ENCODE measurements around the gene LSAMP. TPM values are rescaled to one million over a fixed set of nuclear protein-coding genes. Genes with fewer than 3 reads are reported as not detected.

LSAMP gene
- total RNA-seq, 1 experiment from 2014 or later: 0.90 TPM

DNA sequence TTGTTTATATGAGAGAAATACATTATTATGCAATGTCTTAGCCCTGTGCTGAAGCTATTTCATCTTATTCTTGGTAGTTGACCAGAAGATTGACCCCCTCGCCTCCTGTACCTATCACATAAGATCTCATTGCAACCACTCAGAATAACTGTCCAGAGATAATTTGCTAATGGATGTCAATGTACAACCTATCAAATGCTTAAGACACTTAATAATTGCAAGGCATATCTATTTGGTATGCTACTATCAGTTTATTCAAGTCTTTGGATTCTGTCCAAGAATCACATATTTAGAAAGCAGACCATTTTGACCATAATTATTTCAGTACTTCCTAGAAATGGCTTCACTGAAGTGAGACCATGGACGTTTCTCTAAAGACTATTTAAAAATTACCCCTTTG is 580.4 kb downstream of the LSAMP start:
- no peak overlapping the region for H2BK12ac ChIP-seq (ENCODE audit: insufficient read length, low read depth, low read length)
- no peak overlapping the region for H4K91ac ChIP-seq (ENCODE audit: insufficient read length, low read depth, low read length)
- no peak overlapping the region for H4K5ac ChIP-seq (ENCODE audit: insufficient read length, low read depth, low read length)
- no peaks in the 10 kb centered on the region for H3K23me2 ChIP-seq (ENCODE audit: insufficient read length, low read depth, low read length, poor library complexity, severe bottlenecking)
- peaks cover 9% of the 10 kb centered on the region; the same call in 1 of the 2 replicates for H3K4me1 ChIP-seq (ENCODE audit: insufficient read depth, low read length)
- H2AFZ ChIP-seq (ENCODE audit: low read length): no peak overlapping the region
- H3K56ac ChIP-seq (ENCODE audit: insufficient read length, low read depth, low read length): no peak overlapping the region
- no peaks in the 10 kb centered on the region for H3K79me1 ChIP-seq (ENCODE audit: insufficient read depth, low read depth, low read length, poor library complexity, severe bottlenecking)
- no peak overlapping the region for H3T11ph ChIP-seq (ENCODE audit: low read length)
- WGBS (ENCODE audit: extremely low coverage, insufficient read length, low lambda C conversion rate): no CpG with 5 or more reads among the region's 2 CpGs
- no peak overlapping the region for H3K27ac ChIP-seq (ENCODE audit: insufficient read length, low read depth, low read length)
- Mint-ChIP-seq H3K9me3 (no peaks in the 10 kb centered on the region), H3K27me3 (ENCODE audit: low read depth) (peaks cover 13% of the 10 kb centered on the region), H3K4me3 (no peak overlapping the region), H3K27ac (no peak overlapping the region), H3K36me3 (ENCODE audit: insufficient read depth in 1 of 3, low read depth in 3 of 3) (no peaks in the 10 kb centered on the region), H3K4me1 (peaks cover 48 to 52% of the 10 kb centered on the region in 2 experiments)
- H3K27me3 ChIP-seq (ENCODE audit: insufficient read depth, low read length): no peaks in the 10 kb centered on the region; the same call in 1 of the 2 replicates
- TF ChIP-seq, protein P1, sequence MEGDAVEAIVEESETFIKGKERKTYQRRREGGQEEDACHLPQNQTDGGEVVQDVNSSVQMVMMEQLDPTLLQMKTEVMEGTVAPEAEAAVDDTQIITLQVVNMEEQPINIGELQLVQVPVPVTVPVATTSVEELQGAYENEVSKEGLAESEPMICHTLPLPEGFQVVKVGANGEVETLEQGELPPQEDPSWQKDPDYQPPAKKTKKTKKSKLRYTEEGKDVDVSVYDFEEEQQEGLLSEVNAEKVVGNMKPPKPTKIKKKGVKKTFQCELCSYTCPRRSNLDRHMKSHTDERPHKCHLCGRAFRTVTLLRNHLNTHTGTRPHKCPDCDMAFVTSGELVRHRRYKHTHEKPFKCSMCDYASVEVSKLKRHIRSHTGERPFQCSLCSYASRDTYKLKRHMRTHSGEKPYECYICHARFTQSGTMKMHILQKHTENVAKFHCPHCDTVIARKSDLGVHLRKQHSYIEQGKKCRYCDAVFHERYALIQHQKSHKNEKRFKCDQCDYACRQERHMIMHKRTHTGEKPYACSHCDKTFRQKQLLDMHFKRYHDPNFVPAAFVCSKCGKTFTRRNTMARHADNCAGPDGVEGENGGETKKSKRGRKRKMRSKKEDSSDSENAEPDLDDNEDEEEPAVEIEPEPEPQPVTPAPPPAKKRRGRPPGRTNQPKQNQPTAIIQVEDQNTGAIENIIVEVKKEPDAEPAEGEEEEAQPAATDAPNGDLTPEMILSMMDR (conservative IDR thresholded peaks at IDR 0.05): no peak
- H4K8ac ChIP-seq (replicated peaks; ENCODE audit: insufficient read length, low read depth, low read length): no peak overlapping the region
- no peak overlapping the region for H3K23ac ChIP-seq (ENCODE audit: insufficient read length, low read depth, low read length)
- no peak overlapping the region for H2BK120ac ChIP-seq (ENCODE audit: low read depth, low read length, poor library complexity, severe bottlenecking)
- no peaks in the 10 kb centered on the region for H3K9me3 ChIP-seq (ENCODE audit: control insufficient read depth, low read depth, low read length)
- DNase-seq: no peak
- no peak overlapping the region for H3K4me2 ChIP-seq (ENCODE audit: insufficient read depth, insufficient read length, low read length)
- H3K4ac ChIP-seq (ENCODE audit: low read depth, low read length): no peak overlapping the region
- no peak overlapping the region for H3K14ac ChIP-seq (ENCODE audit: insufficient read depth, low read length)
- no peak overlapping the region for H2BK15ac ChIP-seq (ENCODE audit: low read depth, low read length)
- H3K9ac ChIP-seq (ENCODE audit: extremely low read depth, insufficient read length, low read length): no peak overlapping the region
- no peak overlapping the region for H2BK20ac ChIP-seq (ENCODE audit: low read depth, low read length, poor library complexity, severe bottlenecking)
- no peak overlapping the region for H2BK5ac ChIP-seq (ENCODE audit: insufficient read length, low read length)
- H2AK5ac ChIP-seq (ENCODE audit: insufficient read length, low read length): no peak overlapping the region
- no peaks in the 10 kb centered on the region for H3K79me2 ChIP-seq (ENCODE audit: insufficient read depth, low read length)
- H3K18ac ChIP-seq (ENCODE audit: insufficient read length, low read depth, low read length): no peak overlapping the region
- no peaks in the 10 kb centered on the region for H4K20me1 ChIP-seq (ENCODE audit: control insufficient read depth, insufficient read depth, insufficient read length)
